SU-DHL-6 (cell line): ENCODE results near the gene ATXN2.

Experiments
- CTCF ChIP-seq: fragments of 200-600 bp; sonication (generic); IDR thresholded peaks from one replicate; pipeline ENCODE4 v1.5.1; 2017; ENCODE audit warnings: antibody characterized with exemption, mild to moderate bottlenecking, low read length, moderate library complexity; ENCODE audit not compliant: insufficient read depth, poor library complexity, severe bottlenecking
- EZH2phosphoT487 ChIP-seq: fragments of 200-600 bp; sonication (generic), shearing (Covaris generic); conservative IDR thresholded peaks from 2 replicates; pipeline ENCODE4 v1.6.1; 2018; ENCODE audit warnings: mild to moderate bottlenecking, antibody characterized with exemption, low read length, moderate library complexity, mixed read lengths

DNA sequence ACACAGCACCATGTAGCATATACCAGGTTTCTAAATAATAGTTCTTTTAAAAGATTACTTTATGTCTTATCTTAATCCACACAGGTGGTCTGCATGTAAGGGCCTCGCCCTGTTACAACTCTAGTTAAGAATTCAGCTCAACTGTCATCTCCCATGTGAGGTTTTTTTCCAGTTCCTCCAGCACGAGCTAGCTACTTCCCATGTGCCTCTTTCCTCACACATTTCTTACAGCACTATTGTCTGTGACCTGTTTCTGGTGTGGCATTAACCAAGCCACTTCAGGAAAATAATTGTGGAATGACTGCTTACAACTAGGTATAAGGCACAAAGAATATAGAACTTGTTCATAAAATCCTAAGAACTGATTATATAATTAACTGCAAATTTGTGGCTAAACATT, 127.9 kb downstream of the ATXN2 start:
- TF ChIP-seq CTCF (no peak), EZH2phosphoT487 (no peak)
